Measurements from ENCODE around the gene NNT. TPM values are rescaled to one million over a fixed set of nuclear protein-coding genes. Genes with fewer than 3 reads are reported as not detected.

NNT gene
- total and polyA plus RNA-seq, 10 of the 15 experiments (the other 5 are each of a cell fraction or from before 2014, with no cell fraction given), result 20.8 to 73.1 (median 51.9) TPM

GRCh38 chr5:43646992-43647391, 44.0 kb downstream of the NNT start:
- in situ Hi-C loops (cut with MboI), result no loop called here
- Histone ChIP-seq H3K9ac (ENCODE audit: control insufficient read depth, insufficient read depth, low read length) (no peak overlapping the region), H3K36me3 (ENCODE audit: control insufficient read depth in 2 of 2, insufficient read depth in 2 of 2, low read length in 1 of 2) (peaks cover 6 to 17% of the 10 kb centered on the region in 2 experiments), H2AFZ (ENCODE audit: control insufficient read depth, low read depth, low read length) (no peak overlapping the region), H3K27me3 (replicated peaks in 1 of 2; ENCODE audit: control insufficient read depth in 2 of 2, insufficient read depth in 2 of 2, low read length in 1 of 2) (no peaks in the 10 kb centered on the region), H3K4me3 (no peak overlapping the region), H3K4me1 (ENCODE audit: control insufficient read depth, insufficient read depth, low read length) (no peaks in the 10 kb centered on the region), H3K4me2 (ENCODE audit: control insufficient read depth, insufficient read depth) (no peak overlapping the region), H4K20me1 (ENCODE audit: control insufficient read depth, insufficient read depth) (no peaks in the 10 kb centered on the region), H3K9me3 (replicated peaks; ENCODE audit: control insufficient read depth, insufficient read depth, low read length) (no peaks in the 10 kb centered on the region), H3K79me2 (ENCODE audit: control insufficient read depth, insufficient read depth, low read length) (no peaks in the 10 kb centered on the region), H3K27ac (ENCODE audit: control insufficient read depth, insufficient read depth) (no peak overlapping the region)
- SMC1A ChIA-PET (ENCODE audit: uncharacterized antibody, unreplicated experiment), result no interaction called here
- intact Hi-C loops (cut with micrococcal nuclease; ENCODE audit: unreplicated experiment), result no loop called here
- POLR2A ChIA-PET, result interaction anchor here (0.6 kb wide), 2 partner anchors 44 to 55 kb away, joined by 3 to 6 read pairs; partner anchors contain the start of gene NNT
- CTCF ChIA-PET, result interaction anchor here (0.9 to 1.2 kb wide), 3 partner anchors 16 to 686 kb away, joined by 3 to 5 read pairs (median 3); no protein-coding TSS in a partner anchor
- DNase-seq (ENCODE audit: low read depth, low spot score), result no peak
- no TSS peak for BruUV-seq (replicated peaks)
- FAIRE-seq, result no peak
- WGBS (ENCODE audit: insufficient coverage, insufficient replicate concordance, low lambda C conversion rate, missing lambda C conversion rate), result 100% methylated on average over 1 of the region's 1 CpG
- ATAC-seq, result no peak
- RAD21 ChIA-PET (ENCODE audit: unreplicated experiment), result no interaction called here
- no peak for TF ChIP-seq MLLT1 (IDR thresholded peaks at IDR 0.05)
- no peak for TF ChIP-seq SMAD1 (IDR thresholded peaks at IDR 0.05; ENCODE audit: low read depth, partially characterized antibody)
- TF ChIP-seq ZNF592 (IDR thresholded peaks at IDR 0.05), result no peak
- TF ChIP-seq SMC3 (IDR thresholded peaks at IDR 0.05; ENCODE audit: borderline replicate concordance, low read length), result no peak
- TF ChIP-seq WRNIP1 (IDR thresholded peaks at IDR 0.05; ENCODE audit: borderline replicate concordance, low read depth, low read length), result no peak
- no peak for TF ChIP-seq NFXL1 (IDR thresholded peaks at IDR 0.05; ENCODE audit: borderline replicate concordance)
- no peak for TF ChIP-seq CBX3 (IDR thresholded peaks at IDR 0.05; ENCODE audit: borderline replicate concordance, low read depth)
- TF ChIP-seq RELB (IDR thresholded peaks at IDR 0.05; ENCODE audit: low read depth), result no peak
- no peak for TF ChIP-seq HDAC6 (IDR thresholded peaks at IDR 0.05; ENCODE audit: unreplicated experiment)
- no peak for TF ChIP-seq HDGF (IDR thresholded peaks at IDR 0.05)
- no peak for TF ChIP-seq CUX1 (IDR thresholded peaks at IDR 0.05; ENCODE audit: insufficient replicate concordance, low read depth, low read length)
- no peak for TF ChIP-seq NR2C1 (IDR thresholded peaks at IDR 0.05)

Measured in GM12878 (cell line).